Right ventricle myocardium inferior (tissue), 1 donor: Measurements from ENCODE around the gene ZNF474. TPM values are rescaled to one million over a fixed set of nuclear protein-coding genes. Genes with fewer than 3 reads are reported as not detected.
"Not testable (repeated sequence)": the region's sequence is repeated elsewhere in the genome, so short reads cannot be mapped to it uniquely, and the experiment has no call there.

Experiments used
- ATAC-seq: fragments of 200-7000 bp; cut with Tn5 transposase; one replicate; pipeline ENCODE4 v1.9.1; 2020; ENCODE audit warnings: mild to moderate bottlenecking, moderate library complexity
- DNase-seq: peaks from one replicate; pipeline ENCODE4 v3.0.0; 2021; ENCODE audit errors: missing footprints
- intact Hi-C: fragments of 100-400 bp; cut with DNase I; formaldehyde crosslinking; loops from one replicate; pipeline ENCODE4 v1.11.0; 2022
- long read RNA-seq: library from polyadenylated mRNA; unstranded; transcript quantifications from one replicate; pipeline ENCODE4 v2.0.0, GENCODE V29; 2021
- total RNA-seq: library from RNA; stranded (reverse); fragmentation: NEBNext Ultra II Directional; extraction: Animal tissue kit (Norgen Biotek cat#: 25700); gene quantifications from one replicate; pipeline ENCODE4 v1.2.1, GENCODE V29; 2021
- donor health status: DM: no; HTN: yes; CAD: no; lungs with severe emphysema.

ZNF474 gene
- not detected for total RNA-seq
- long read RNA-seq = 0 reads

DNA sequence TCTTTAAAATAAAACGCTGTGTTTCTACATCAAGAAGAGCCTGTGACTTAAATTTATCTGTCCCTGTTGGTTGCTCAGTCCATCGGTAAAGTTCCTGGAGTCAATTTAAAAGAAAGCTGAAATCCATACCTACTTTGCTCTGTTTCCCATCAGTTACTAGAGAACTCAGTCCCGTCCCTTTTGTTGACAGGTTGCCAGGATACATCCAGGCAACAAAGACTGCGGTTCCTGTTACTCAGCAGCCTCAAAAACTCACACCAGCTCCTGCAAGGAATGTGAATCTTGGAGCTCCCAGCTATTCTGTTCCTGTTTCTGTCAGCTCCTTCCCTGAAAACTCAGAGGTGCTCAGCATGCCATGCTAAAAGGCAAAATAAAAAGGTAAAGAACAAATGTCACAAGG is at the start of gene ZNF474:
Gene ZNF474 (plus strand): TSS at position 241 of the 400 bp plus-strand sequence. CDS start 22,445 bp downstream, outside the sequence.
- peak; percentile 60 for ATAC-seq
- DNase-seq = no peak
- intact Hi-C loops = no loop called here

DNA sequence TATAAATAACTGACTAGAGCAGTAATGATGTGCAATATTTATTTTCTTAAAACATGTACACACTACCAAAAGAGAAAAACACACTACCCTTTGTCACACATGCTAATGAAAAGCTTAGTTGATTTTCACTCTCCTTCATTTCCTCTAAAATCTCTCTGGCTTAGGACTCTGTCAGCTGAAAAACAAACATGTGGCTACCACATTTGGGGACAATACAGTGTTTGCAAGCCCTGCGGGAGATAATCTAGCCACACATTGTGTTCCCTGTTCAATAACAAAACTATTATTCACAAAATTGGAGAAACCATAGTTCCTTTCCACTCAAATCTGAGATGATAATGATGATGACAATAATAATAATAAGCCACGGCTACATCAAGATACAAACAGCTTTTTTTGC is 47.8 kb upstream of the ZNF474 start:
- intact Hi-C loops = no loop called here
- no peak for ATAC-seq
- no peak for DNase-seq

DNA sequence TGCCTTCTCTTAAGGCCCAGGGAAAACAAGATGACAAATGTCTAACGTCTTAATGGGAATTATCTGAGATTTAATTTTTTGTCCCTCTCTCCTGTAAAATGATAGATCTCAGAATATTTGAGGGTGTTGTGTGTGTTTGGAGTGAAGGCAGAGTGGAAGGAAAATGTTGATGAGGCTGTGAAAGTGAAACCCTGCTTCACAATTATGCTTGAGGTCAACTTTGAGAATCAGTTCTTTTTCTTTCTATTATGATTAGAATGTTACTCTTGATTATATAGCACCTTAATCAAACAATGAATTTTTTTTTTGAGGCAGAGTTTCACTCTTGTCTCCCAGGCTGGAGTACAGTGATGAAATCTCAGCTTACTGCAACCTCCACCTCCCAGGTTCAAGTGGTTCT is 45.8 kb upstream of the ZNF474 start:
- DNase-seq = no peak
- intact Hi-C loops = no loop called here
- ATAC-seq = no peak

DNA sequence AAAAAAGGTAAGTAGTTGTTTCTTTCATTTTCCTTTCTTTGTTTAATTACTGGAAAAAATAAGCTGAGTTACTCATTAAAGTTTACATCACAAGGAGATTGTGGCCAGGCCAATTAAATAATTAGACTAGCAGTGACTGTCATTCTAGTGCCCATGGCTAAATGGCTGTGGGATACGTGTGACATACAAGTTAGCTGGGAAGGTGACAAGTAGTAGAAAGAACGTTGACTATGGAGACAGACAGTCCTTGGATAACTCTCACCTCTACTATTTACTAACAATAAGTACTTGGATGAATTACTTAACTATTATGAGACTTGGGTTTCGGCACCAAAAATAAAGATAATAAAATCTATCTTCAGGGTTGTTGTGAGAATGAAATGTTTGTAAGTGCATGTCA is 44.3 kb upstream of the ZNF474 start:
- intact Hi-C loops = no loop called here
- no peak for DNase-seq
- ATAC-seq = no peak

DNA sequence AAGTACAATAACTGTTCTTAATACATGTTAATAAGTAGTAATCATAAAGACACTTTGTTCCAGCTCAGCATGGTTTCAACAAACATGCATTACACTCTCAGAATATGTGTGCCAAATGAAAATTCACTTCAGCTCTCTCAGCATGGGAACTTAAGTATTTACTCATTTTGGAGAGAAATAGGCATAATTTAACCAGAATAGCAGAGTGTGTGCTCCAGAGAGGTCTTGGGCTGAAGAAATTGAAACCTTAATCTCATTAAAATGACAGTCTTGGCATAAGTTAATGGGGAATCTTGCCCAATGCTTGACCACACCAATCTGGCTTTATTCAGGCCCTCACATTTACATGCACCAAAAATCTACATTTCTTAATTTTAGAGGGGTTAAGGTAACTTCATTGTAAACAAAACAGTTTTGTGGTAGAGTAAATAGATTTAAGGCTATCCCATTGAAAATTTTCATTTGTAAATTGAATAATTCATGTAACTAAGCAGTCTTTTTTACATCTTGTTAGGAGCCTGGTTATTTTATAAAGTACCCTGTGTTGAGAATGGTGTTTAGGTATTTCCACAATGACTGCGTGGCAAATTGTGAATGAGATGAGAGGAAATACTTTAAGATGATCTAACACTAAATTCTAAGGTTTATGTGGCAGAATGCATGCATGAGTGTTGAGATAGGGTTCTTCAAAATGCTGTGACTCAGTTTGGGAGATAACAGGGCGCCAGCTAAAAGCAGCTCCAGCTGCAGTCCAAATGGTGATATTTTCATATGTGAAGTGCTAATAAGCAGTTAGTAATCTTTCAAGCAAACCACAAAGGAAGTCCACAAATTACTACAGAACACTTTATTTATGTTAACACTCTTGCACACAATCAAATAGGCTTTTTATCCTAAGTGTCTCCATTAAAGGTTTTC is 40.0 kb upstream of the ZNF474 start:
- intact Hi-C loops = no loop called here
- DNase-seq (no peak), ATAC-seq (peak; percentile 60)

DNA sequence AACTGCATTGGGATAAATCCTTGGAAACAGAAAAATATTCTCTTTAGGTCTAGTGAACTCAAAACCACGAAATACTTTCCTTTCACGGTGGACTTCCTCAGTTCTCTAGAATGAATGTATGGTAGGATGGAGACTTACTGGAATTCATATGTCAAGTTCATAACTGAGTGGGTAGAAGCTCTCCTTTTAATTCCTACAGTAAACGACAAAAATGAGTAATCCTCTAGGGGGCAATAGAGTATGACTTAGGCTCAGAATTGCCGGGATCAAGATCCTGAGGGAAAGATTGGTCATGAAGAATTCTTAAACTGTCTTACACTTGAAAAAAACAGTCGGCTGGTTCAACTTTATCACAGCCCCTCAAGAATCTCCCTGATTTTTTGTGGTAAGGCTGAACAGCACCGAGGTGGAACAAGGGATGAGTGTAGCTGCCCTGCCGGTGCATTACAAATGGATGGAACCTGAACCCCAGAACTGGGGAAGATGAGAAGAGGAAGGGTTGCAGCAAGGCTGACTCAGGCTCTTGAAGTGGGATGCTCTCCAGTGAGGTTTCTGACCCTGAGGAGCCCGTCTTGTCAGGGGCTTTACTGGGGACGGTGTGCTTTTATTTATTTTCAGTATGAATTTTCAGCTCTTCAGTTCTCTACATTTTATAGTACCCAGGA is 37.3 kb upstream of the ZNF474 start:
- DNase-seq (no peak), ATAC-seq (no peak)
- intact Hi-C loops = no loop called here

DNA sequence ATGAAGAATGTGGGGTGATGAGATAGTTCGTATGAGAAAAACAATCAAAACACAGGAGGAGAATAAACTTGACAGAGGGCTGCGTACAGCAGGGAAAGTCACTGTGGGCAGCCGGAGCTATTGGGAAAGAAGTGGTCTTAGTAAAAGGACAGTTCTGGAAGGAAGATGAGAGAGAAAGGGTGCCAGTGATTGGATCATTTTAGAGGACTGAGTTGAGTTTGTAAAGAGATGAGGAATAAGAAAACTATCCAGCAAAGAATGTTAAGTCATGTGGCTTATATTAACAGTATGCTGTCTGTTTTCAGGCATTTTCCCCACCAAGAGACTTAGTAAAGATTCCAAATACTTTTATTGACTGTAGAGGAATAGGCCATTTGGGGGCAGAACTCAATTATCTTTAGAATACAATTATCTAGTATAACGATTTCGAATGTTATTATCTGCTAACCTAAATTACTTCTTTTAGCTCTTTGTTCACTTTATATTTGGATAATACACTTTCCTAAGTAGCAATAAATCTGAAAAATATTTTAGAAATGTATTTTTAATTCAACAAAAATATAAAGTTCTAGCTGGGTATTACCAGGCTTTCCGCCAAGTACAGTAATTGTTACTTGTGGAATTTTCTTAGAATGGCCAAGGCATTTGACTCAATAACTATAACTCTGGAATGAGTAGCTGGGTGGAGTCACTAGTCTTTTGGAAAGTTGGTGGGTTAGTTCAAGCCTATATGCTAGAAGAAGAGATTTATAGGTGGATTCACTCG is 35.7 kb upstream of the ZNF474 start:
- DNase-seq (no peak), ATAC-seq (no peak)
- intact Hi-C loops = no loop called here

DNA sequence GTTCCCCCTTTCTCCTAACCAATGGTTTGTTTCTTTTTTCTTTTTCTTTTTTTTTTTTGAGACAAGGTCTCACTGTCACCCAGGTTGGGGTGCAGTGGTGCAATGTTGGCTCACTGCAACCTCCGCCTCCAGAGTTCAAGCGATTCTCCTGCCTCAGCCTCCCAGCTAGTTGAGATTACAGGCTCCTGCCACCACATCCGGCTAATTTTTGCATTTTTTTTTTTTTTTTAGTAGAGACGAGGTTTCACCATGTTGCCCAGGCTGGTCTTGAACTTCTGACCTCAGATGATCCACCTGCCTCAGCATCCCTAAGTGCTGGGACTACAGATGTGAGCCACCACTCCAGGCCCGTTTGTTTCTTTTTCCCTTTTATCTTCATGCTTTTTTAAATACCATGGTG is 35.1 kb upstream of the ZNF474 start:
- intact Hi-C loops, DNase-seq, ATAC-seq: not testable (repeated sequence)

DNA sequence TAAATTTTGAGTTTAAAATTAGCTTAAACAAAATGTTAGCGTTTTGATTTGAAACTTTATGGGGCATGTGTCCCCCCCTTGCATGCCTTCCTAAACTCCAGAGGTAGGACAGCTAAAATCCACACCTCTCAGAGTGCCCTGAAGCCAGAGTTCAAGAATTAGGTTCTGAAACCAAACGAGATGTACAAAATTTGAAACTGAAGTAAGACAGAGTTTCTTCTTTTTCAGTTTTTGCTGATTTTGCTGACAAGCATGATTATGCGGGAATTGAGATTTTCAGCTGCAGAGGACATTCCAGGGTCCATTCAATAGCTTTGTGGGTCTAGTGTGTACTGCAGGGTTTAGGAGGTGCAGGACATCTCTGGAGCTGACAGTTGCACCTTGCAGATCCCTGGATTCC is 34.2 kb upstream of the ZNF474 start:
- intact Hi-C loops = no loop called here
- ATAC-seq (no peak), DNase-seq (no peak)

DNA sequence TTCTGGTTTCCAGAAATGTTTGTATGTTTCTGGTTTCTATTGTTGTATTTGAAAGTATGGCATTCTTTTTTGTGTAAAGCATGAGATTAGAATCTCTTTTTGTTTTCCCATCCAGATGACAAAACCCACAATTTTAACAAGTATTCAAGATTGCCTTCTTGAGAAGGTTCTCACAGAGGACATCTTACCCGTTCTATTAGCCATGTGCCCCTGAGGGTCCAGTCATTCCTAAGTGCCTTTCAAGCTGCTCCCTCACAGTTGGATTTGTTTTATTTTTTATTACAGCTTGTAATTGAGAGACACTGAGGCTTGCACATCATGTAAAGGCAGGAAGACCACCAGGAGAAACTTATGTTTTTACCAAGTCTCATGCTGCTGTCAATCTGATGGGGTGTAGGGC is 32.0 kb upstream of the ZNF474 start:
- ATAC-seq = no peak
- intact Hi-C loops = no loop called here
- DNase-seq = no peak

DNA sequence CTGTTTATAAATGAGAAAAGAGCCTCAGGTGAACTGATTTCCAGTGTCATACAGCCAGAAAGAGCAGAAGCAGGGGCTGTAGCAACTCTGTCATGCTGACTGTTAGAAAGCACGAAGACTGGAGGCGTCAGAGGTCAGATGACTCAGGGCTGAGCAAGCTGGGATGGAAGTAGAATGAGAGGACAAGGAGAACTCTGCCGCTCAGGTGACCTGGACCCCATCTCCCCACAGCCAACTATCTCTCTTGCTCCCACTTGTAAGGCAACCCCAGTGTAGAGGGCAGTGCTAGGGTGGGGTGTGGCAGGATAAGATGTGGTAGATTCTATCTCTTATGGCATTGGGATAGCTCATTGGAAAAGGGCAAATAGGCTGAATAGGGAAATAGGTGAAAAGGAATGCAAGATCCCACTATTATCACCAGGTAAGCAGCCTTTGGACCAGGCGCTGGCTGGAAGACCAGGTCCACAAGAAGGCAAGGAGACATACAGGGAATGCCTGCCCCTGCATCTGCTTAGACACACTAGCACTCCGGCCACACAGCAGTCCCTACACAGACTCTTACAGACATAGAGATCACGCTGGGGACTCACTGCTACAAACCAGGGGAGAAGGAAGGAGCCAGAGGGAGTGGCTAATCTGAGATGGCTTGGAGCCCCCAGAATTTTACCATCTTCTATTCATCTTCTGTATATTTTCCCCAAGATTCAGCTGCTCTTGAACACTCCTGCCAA is 30.1 kb upstream of the ZNF474 start:
- no peak for ATAC-seq
- intact Hi-C loops = no loop called here

DNA sequence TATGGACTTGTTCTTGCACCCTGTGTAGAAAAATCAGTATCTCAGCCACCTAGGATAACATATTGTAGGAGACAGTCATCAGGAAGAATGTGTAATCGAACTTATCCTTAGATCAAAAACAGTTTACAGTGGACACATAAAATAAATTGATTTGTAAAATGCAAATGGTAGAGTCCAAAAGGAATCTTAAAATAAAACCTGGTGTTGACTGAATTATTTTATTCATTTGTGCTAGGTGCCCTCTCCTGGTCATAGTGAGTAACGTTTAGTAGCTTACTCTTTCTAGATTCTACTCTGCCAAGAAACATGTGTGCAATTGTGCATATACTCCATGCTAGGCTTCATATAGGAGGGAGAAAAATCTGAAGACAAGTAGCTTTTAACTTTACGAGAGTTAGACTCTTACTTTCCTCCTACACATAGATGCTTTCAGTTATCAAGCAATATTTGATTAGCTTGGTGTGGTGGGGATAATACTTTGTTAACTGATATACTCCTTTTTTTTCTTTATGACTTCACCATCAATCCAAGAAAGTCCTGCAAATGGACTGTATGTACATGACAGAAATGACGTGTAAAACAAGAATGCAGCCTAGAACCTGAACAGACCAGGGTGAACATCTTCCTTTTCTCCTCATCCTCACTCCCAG is 27.6 kb upstream of the ZNF474 start:
- no peak for ATAC-seq
- no peak for DNase-seq
- intact Hi-C loops = loop anchor here (5.0 kb wide), 1 partner anchor 134 kb away; no protein-coding TSS in a partner anchor

More for the DNA sequence above, 30.1 kb upstream of the ZNF474 start:
- no peak for DNase-seq

DNA sequence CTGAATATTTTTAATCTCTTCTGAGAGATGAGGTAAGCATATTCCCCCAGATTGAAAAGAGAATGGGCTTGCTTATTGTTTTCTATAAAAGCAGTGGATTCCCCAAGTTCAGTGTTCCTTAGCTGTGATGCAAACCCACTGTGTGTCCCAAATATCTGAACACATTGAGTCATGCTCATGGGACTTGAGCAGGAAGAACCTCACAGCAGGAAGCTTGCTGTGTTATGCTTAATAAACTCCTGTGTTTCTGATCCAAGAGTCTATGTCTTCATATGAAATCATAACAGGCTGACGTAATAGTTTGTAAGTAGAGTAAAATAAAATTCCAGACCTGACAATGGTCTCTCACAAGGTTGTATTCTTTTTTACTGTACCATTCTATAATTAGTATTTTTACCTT is 26.5 kb upstream of the ZNF474 start:
- ATAC-seq (no peak), DNase-seq (no peak)
- intact Hi-C loops = loop anchor here (5.0 kb wide), 1 partner anchor 136 kb away; no protein-coding TSS in a partner anchor

DNA sequence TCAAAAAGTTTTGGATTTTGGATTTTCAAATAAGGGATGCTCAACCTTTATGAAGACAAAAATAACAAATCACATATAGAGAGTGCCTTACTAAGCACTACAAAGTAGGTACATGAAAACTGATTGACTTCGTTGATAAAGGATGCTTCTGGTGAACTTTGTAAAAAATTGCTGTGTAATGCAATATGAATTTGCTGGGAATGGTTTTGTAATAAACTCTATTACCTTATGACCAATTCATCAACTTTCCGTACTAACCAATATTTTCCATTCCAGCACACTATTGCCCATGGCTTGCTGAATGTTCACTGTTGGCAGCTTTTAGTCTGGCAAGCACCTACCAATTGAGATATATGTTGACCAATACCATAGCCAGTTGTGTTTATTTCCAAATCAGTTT is 23.4 kb upstream of the ZNF474 start:
- ATAC-seq = no peak
- DNase-seq = no peak
- intact Hi-C loops = no loop called here

DNA sequence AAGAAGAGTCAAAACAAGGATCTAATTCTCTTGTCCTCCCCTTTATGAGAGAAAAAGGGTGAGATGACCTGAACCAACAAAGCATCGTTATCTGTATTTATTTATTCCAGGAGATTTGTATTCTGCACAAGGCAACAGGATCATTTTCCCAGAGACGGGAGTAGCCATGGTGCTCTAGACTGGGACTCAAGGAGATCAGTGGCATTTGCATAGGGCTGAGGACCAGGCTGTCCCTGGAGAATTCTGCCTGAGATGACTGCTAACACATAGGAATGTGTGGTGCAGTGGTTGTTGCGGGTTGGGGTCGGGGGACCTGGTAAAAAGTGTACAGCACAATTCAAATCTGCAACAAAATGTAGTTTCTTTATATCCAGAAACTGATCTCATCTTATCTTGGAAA is 22.3 kb upstream of the ZNF474 start:
- DNase-seq = no peak
- intact Hi-C loops = no loop called here
- no peak for ATAC-seq

DNA sequence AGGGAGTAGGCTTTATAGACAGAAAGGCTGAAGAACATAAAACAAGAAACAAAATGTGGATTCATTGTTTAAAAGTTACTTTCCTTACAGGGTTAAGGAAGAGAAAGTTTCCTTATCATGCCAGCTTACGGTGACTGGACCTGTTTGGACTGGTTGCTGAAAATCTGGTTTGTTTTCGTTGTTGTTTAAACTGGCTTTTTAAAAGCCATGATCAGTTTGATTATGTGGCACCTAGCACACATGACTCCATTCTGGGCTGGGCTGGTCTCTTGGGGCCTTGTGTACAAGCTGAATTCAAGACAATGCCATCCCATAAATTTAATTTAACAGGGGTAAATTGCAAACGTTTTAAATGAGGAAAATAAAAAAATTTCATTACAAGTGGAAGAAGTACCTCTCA is 18.4 kb upstream of the ZNF474 start:
- intact Hi-C loops = no loop called here
- DNase-seq = no peak
- ATAC-seq = no peak

DNA sequence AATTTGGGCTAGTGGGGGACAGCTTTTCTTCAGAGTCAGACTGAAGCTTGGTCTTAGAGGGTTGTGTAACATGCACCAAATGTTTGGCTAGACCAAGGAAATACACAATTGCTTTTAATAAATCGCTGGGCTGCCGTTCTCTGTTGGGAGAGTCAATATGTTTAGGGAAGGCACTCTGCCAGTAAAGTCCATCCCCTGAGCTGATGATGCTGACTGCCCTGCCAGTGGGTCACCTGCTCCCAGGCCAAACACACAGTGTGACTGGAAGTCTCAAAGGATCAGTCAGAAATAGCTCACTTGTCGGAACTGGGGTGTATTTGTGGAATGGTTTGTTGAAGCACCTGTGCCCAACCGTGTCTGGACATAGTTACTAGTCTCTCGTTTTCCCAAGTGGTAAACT is 17.9 kb upstream of the ZNF474 start:
- no peak for ATAC-seq
- DNase-seq = no peak
- intact Hi-C loops = no loop called here

DNA sequence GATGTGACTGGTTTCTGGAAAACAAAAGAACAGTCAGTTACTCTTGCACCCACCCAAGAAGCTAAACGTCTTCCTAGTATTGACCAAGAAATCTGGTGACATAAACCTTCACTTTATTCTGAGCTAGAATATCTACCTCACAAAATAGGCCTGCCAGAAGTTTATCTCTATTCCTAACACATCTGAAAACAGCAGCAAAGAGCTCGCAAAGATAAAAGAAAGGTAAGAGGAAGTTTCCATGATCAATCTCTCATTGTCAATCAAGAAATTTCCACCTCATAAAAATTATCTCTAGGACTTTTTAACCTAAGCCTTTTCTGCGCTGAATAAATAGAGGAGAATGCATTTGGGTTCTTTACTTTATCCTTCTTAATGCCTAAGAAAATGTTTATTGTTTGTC is 17.3 kb upstream of the ZNF474 start:
- intact Hi-C loops = no loop called here
- ATAC-seq = no peak

More for the DNA sequence above, 17.3 kb upstream of the ZNF474 start:
- DNase-seq = no peak
